SU-DHL-6 (cell line): ENCODE data around the gene B4GAT1.

Source experiments
- EZH2phosphoT487 ChIP-seq: fragments of 200-600 bp; sonication (generic), shearing (Covaris generic); conservative IDR thresholded peaks from 2 replicates; pipeline ENCODE4 v1.6.1; 2018; ENCODE audit warnings: mild to moderate bottlenecking, antibody characterized with exemption, low read length, moderate library complexity, mixed read lengths
- TF ChIP-seq, protein P1 (sequence below): fragments of 200-600 bp; sonication (generic); IDR thresholded peaks from one replicate; pipeline ENCODE4 v1.5.1; 2017; ENCODE audit warnings: antibody characterized with exemption, mild to moderate bottlenecking, low read length, moderate library complexity; ENCODE audit not compliant: insufficient read depth, poor library complexity, severe bottlenecking

DNA sequence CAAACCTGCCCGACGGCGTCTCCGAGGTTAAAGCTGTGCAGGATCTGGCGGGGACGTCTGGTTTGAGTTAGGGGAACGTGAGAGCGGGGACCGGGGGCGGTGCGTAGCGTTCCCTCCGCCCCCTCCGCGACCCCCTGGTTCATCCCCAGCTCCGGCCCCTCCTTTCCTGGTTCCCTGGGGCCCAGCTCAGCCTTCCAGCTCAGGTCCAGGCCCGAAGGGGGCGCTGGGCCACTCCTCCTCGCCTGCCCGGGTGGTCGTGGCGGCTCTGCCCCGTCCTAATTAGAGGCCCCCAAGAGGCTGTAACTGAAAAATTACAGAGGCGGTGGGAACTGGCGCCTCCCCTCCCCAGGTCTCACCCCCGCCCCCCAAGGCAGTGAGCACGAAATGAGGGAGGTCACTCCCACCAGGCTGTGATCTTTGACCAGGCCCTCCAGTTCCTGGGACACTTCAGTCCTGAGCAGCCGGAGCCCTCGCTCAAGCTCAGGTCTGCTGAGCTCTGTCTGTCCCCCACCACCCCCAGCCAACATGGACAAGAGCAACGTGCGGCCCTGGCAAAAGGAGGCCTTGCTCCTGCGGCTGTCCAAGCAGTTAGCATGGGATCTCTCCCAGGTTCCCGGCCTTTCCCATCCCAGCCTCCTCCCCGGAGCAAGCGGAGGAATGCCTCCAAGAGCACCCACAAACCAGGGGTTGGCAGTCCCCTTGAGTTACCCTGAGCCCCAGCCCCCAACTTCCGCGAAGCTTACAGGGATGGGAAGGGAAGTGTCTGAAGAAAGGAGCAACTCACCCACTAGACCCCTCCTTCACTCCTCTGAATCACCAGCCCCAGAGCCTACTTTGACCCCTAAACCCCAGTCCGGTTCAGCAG lies 33.9 kb downstream of the B4GAT1 start:
- TF ChIP-seq, protein P1, sequence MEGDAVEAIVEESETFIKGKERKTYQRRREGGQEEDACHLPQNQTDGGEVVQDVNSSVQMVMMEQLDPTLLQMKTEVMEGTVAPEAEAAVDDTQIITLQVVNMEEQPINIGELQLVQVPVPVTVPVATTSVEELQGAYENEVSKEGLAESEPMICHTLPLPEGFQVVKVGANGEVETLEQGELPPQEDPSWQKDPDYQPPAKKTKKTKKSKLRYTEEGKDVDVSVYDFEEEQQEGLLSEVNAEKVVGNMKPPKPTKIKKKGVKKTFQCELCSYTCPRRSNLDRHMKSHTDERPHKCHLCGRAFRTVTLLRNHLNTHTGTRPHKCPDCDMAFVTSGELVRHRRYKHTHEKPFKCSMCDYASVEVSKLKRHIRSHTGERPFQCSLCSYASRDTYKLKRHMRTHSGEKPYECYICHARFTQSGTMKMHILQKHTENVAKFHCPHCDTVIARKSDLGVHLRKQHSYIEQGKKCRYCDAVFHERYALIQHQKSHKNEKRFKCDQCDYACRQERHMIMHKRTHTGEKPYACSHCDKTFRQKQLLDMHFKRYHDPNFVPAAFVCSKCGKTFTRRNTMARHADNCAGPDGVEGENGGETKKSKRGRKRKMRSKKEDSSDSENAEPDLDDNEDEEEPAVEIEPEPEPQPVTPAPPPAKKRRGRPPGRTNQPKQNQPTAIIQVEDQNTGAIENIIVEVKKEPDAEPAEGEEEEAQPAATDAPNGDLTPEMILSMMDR: no peak
- no peak for TF ChIP-seq EZH2phosphoT487
